ENCODE measurements around the gene SHOC1.

- TF ChIP-seq CTCF (conservative IDR thresholded peaks at IDR 0.05) (no peak), ZFX (IDR thresholded peaks at IDR 0.05) (no peak)
Observed at GRCh38 chr9:111840442-111840841, 45.7 kb upstream of the SHOC1 start.

All from C4-2B (cell line).